ENCODE results near the gene CCDC24. TPM values are rescaled to one million over a fixed set of nuclear protein-coding genes. Genes with fewer than 3 reads are reported as not detected.

Gene CCDC24
- polyA plus RNA-seq, 3 donors from 2014 or later, result 1.4 to 4.1 TPM; not detected in 1

GRCh38 chr1:44002165-44002564, 10.8 kb downstream of the CCDC24 start:
- no peaks in the 10 kb centered on the region for H3K27me3 Mint-ChIP-seq (ENCODE audit: low read depth in 3 of 3)
- no peaks in the 10 kb centered on the region for H3K9me3 Mint-ChIP-seq
- H3K36me3 Mint-ChIP-seq, result no peaks in the 10 kb centered on the region
- DNase-seq, result no peak
- no peak overlapping the region for H3K4me3 Mint-ChIP-seq
- H3K27ac Mint-ChIP-seq, result no peak overlapping the region
- H3K4me1 Mint-ChIP-seq, result no peaks in the 10 kb centered on the region

GRCh38 chr1:44002606-44003157, 11.3 kb downstream of the CCDC24 start:
- no peaks in the 10 kb centered on the region for H3K4me1 Mint-ChIP-seq
- DNase-seq, result no peak
- H3K27me3 Mint-ChIP-seq (ENCODE audit: low read depth in 3 of 3), result no peaks in the 10 kb centered on the region
- no peaks in the 10 kb centered on the region for H3K36me3 Mint-ChIP-seq
- no peak overlapping the region for H3K4me3 Mint-ChIP-seq
- no peak overlapping the region for H3K27ac Mint-ChIP-seq
- H3K9me3 Mint-ChIP-seq, result no peaks in the 10 kb centered on the region

GRCh38 chr1:44008259-44008658, 16.9 kb downstream of the CCDC24 start:
- H3K36me3 Mint-ChIP-seq, result no peaks in the 10 kb centered on the region

GRCh38 chr1:44010935-44011471, 19.6 kb downstream of the CCDC24 start:
- no peak overlapping the region for H3K27ac Mint-ChIP-seq
- no peak overlapping the region for H3K4me3 Mint-ChIP-seq
- H3K27me3 Mint-ChIP-seq (ENCODE audit: low read depth in 3 of 3), result peaks cover 1 to 2% (median 1%) of the 10 kb centered on the region in 3 donors
- no peaks in the 10 kb centered on the region for H3K4me1 Mint-ChIP-seq
- no peaks in the 10 kb centered on the region for H3K36me3 Mint-ChIP-seq
- DNase-seq, result no peak
- H3K9me3 Mint-ChIP-seq, result no peaks in the 10 kb centered on the region

More at GRCh38 chr1:44008259-44008658, 16.9 kb downstream of the CCDC24 start:
- Mint-ChIP-seq H3K9me3 (no peaks in the 10 kb centered on the region), H3K27ac (no peak overlapping the region), H3K4me1 (no peaks in the 10 kb centered on the region), H3K27me3 (ENCODE audit: low read depth in 3 of 3) (peaks cover 1 to 2% (median 1%) of the 10 kb centered on the region in 3 donors), H3K4me3 (no peak overlapping the region)
- DNase-seq, result no peak

GRCh38 chr1:44012404-44012803, 21.0 kb downstream of the CCDC24 start:
- Mint-ChIP-seq H3K9me3 (no peaks in the 10 kb centered on the region), H3K4me1 (no peaks in the 10 kb centered on the region), H3K27ac (no peak overlapping the region), H3K27me3 (ENCODE audit: low read depth in 3 of 3) (peaks cover 1 to 2% (median 1%) of the 10 kb centered on the region in 3 donors), H3K36me3 (no peaks in the 10 kb centered on the region), H3K4me3 (no peak overlapping the region)
- no peak for DNase-seq

- Mint-ChIP-seq H3K36me3 (no peaks in the 10 kb centered on the region), H3K9me3 (no peaks in the 10 kb centered on the region), H3K4me3 (no peak overlapping the region), H3K27ac (no peak overlapping the region), H3K27me3 (ENCODE audit: low read depth in 3 of 3) (peaks cover 1 to 2% (median 1%) of the 10 kb centered on the region in 3 donors), H3K4me1 (no peaks in the 10 kb centered on the region)
- DNase-seq, result no peak
These were observed 21.7 kb downstream of the CCDC24 start for GRCh38 chr1:44012941-44013609.

GRCh38 chr1:44013949-44014348, 22.6 kb downstream of the CCDC24 start:
- Mint-ChIP-seq H3K9me3 (no peaks in the 10 kb centered on the region), H3K27me3 (ENCODE audit: low read depth in 3 of 3) (peaks cover 0 to 2% (median 1%) of the 10 kb centered on the region in 3 donors), H3K36me3 (no peaks in the 10 kb centered on the region), H3K4me3 (no peak overlapping the region), H3K4me1 (no peaks in the 10 kb centered on the region), H3K27ac (no peak overlapping the region)
- no peak for DNase-seq

GRCh38 chr1:44014365-44015104, 23.1 kb downstream of the CCDC24 start:
- H3K27me3 Mint-ChIP-seq (ENCODE audit: low read depth in 3 of 3), result peaks cover 0 to 2% (median 1%) of the 10 kb centered on the region in 3 donors
- no peaks in the 10 kb centered on the region for H3K4me1 Mint-ChIP-seq
- H3K27ac Mint-ChIP-seq, result peak overlapping the region in 1 of 6 donors; percentile 47
- no peak for DNase-seq
- no peak overlapping the region for H3K4me3 Mint-ChIP-seq
- H3K36me3 Mint-ChIP-seq, result no peaks in the 10 kb centered on the region
- H3K9me3 Mint-ChIP-seq, result no peaks in the 10 kb centered on the region

GRCh38 chr1:44015206-44015605, 23.8 kb downstream of the CCDC24 start:
- no peaks in the 10 kb centered on the region for H3K9me3 Mint-ChIP-seq
- H3K27me3 Mint-ChIP-seq (ENCODE audit: low read depth in 3 of 3), result no peaks in the 10 kb centered on the region
- no peak overlapping the region for H3K27ac Mint-ChIP-seq
- H3K36me3 Mint-ChIP-seq, result no peaks in the 10 kb centered on the region
- H3K4me1 Mint-ChIP-seq, result no peaks in the 10 kb centered on the region
- H3K4me3 Mint-ChIP-seq, result no peak overlapping the region
- DNase-seq, result no peak

GRCh38 chr1:44016041-44016889, 24.9 kb downstream of the CCDC24 start:
- Mint-ChIP-seq H3K36me3 (no peaks in the 10 kb centered on the region), H3K4me1 (no peaks in the 10 kb centered on the region), H3K27ac (no peak overlapping the region), H3K4me3 (no peak overlapping the region), H3K27me3 (ENCODE audit: low read depth in 3 of 3) (no peaks in the 10 kb centered on the region), H3K9me3 (no peaks in the 10 kb centered on the region)
- no peak for DNase-seq

- no peak overlapping the region for H3K27ac Mint-ChIP-seq
- H3K4me3 Mint-ChIP-seq, result no peak overlapping the region
- no peaks in the 10 kb centered on the region for H3K4me1 Mint-ChIP-seq
- no peak for DNase-seq
- H3K36me3 Mint-ChIP-seq, result no peaks in the 10 kb centered on the region
- H3K9me3 Mint-ChIP-seq, result no peaks in the 10 kb centered on the region
- H3K27me3 Mint-ChIP-seq (ENCODE audit: low read depth in 3 of 3), result no peaks in the 10 kb centered on the region
These were observed 25.5 kb downstream of the CCDC24 start for GRCh38 chr1:44016890-44017400.

GRCh38 chr1:44019466-44019948, 28.1 kb downstream of the CCDC24 start:
- no peaks in the 10 kb centered on the region for H3K4me1 Mint-ChIP-seq
- H3K27me3 Mint-ChIP-seq (ENCODE audit: low read depth in 3 of 3), result no peaks in the 10 kb centered on the region
- no peak overlapping the region for H3K4me3 Mint-ChIP-seq
- no peak overlapping the region for H3K27ac Mint-ChIP-seq
- DNase-seq, result no peak
- no peaks in the 10 kb centered on the region for H3K36me3 Mint-ChIP-seq
- H3K9me3 Mint-ChIP-seq, result no peaks in the 10 kb centered on the region

- H3K27ac Mint-ChIP-seq, result no peak overlapping the region
- DNase-seq, result no peak
- H3K4me1 Mint-ChIP-seq, result no peaks in the 10 kb centered on the region
- no peaks in the 10 kb centered on the region for H3K9me3 Mint-ChIP-seq
- no peaks in the 10 kb centered on the region for H3K27me3 Mint-ChIP-seq (ENCODE audit: low read depth in 3 of 3)
- no peaks in the 10 kb centered on the region for H3K36me3 Mint-ChIP-seq
- no peak overlapping the region for H3K4me3 Mint-ChIP-seq
These were observed 29.1 kb downstream of the CCDC24 start for GRCh38 chr1:44020464-44020863.

All from immature natural killer cell (primary cell).